Metanephros (tissue), 2 donors: ENCODE data around the gene KLHL6. TPM values are rescaled to one million over a fixed set of nuclear protein-coding genes. Genes with fewer than 3 reads are reported as not detected.

Source experiments
- small RNA-seq: library from RNA; depleted of rRNA; stranded (forward); fragments of <200 nt; gene quantifications from one replicate; pipeline ENCODE3, GENCODE V24; 2014; ENCODE audit warnings: low replicate concordance
- total RNA-seq: library from RNA; depleted of rRNA; stranded (reverse); fragments of >200 nt; gene quantifications from one replicate; pipeline ENCODE4 v1.2.3, GENCODE V29; 2014

The KLHL6 gene
- total RNA-seq, result 3.5 TPM

GRCh38 chr3:183555541-183556081, at the start of gene KLHL6:
Gene KLHL6, minus strand, starts transcription at chr3:183555706. Its CDS starts 53 bp downstream, at chr3:183555653.

Small RNAs within 50 kb of the gene (small RNA-seq; reads per million reads assigned to genes)
- gene RF00092 (not detected), gene RF00394 (not detected), gene RF01241 (not detected), gene SNORA63D (9.0 reads per million, percentile 94 among the genes with 10 or more reads in this experiment)

Other genes starting within 250 kb of the KLHL6 start
- 0.53 TPM for gene MCF2L2, start 127.1 kb downstream of the KLHL6 start, total RNA-seq
- 178 TPM for gene KLHL24, start 79.9 kb upstream of the KLHL6 start, total RNA-seq
- gene YEATS2, start 142.1 kb upstream of the KLHL6 start, total RNA-seq, result 34.9 TPM